ENCODE data around the gene BAZ1B. TPM values are rescaled to one million over a fixed set of nuclear protein-coding genes. Genes with fewer than 3 reads are reported as not detected.
"Not testable (repeated sequence)": the region's sequence is repeated elsewhere in the genome, so short reads cannot be mapped to it uniquely, and the experiment has no call there.

BAZ1B gene
- total and polyA plus RNA-seq, 9 donors = 33.4 to 89.7 (median 58.7) TPM

DNA sequence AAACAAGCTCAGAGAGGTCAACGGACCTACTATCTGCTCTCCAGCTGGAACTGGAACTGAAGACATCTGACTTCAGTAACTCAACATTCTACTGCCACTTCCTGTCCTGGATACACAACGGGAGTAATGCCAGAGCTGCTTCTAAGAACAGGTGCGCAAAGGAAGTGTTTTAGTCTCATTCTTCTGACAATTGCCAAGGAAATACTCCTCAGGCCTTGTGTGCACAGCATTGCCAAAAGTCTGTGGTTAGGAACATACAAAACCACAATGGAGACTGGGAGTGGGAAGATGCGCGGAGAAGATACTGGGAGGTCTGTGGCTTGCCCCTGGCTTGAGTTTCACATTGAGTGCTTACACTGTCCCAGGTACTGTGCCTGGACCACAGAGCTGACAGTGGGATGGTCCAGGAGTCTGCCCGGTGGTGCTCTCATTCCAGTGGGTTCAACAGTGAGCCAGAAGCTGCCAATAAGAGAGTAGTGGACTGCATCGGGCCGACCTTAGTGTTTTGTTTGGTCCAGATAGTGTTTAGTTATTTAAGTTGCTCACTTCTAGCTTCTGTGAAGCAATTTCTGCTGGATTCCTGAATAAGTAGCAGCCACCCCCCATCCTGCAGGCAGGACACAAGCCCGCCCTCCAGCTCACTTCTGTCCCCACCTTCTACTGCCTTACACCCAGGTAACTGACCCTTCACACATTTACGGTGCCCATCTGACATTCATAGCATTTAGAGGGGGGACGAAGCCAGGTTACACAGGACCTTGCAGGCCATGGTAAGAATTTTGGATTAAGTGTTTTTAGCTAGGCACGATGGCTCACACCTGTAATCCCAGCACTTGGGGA lies 46.0 kb upstream of the BAZ1B start:
- H3K27ac ChIP-seq = no peak overlapping the region

DNA sequence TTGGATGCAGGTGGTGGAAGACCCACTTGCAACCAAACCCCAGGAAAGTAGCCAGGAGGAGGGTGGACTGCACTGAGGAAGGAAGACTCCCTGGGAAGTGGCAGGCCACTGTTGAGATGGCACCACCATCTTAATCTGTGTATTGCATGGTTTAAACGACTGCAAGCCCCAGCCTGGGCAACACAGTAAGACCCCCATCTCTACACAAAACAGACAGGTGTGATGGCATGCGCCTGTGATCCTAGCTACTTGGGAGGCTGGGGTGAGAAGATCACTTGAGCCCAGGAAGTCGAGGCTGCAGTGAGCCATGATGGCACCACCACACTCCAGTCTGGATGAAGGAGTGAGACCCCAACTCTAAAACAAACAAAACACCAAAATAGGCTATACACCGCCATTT lies 45.0 kb upstream of the BAZ1B start:
- no peaks in the 10 kb centered on the region for H3K27me3 ChIP-seq
- no peak overlapping the region for H3K4me3 ChIP-seq
- intact Hi-C loops (cut with DNase I) = no loop called here
- H3K36me3 ChIP-seq = no peaks in the 10 kb centered on the region
- no peaks in the 10 kb centered on the region for H3K4me1 ChIP-seq (ENCODE audit: insufficient read depth)
- TF ChIP-seq, protein P1, sequence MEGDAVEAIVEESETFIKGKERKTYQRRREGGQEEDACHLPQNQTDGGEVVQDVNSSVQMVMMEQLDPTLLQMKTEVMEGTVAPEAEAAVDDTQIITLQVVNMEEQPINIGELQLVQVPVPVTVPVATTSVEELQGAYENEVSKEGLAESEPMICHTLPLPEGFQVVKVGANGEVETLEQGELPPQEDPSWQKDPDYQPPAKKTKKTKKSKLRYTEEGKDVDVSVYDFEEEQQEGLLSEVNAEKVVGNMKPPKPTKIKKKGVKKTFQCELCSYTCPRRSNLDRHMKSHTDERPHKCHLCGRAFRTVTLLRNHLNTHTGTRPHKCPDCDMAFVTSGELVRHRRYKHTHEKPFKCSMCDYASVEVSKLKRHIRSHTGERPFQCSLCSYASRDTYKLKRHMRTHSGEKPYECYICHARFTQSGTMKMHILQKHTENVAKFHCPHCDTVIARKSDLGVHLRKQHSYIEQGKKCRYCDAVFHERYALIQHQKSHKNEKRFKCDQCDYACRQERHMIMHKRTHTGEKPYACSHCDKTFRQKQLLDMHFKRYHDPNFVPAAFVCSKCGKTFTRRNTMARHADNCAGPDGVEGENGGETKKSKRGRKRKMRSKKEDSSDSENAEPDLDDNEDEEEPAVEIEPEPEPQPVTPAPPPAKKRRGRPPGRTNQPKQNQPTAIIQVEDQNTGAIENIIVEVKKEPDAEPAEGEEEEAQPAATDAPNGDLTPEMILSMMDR (IDR thresholded peaks at IDR 0.05) = no peak
- no peak for TF ChIP-seq POLR2A (IDR thresholded peaks at IDR 0.05)
- no peak for TF ChIP-seq EP300 (IDR thresholded peaks at IDR 0.05)
- H3K27ac ChIP-seq = no peak overlapping the region
- no peaks in the 10 kb centered on the region for H3K9me3 ChIP-seq
- DNase-seq = peak in 1 of 5 donors; percentile 21
- 80 to 89% (median 81%) methylated on average over 4 of the region's 4 CpGs for WGBS, 3 donors

More for the DNA sequence above, 46.0 kb upstream of the BAZ1B start:
- peak in 1 of 5 donors; percentile 18 for DNase-seq
- intact Hi-C loops (cut with DNase I) = no loop called here
- H3K36me3 ChIP-seq = no peaks in the 10 kb centered on the region
- no peak overlapping the region for H3K4me3 ChIP-seq
- no peaks in the 10 kb centered on the region for H3K4me1 ChIP-seq (ENCODE audit: insufficient read depth)
- WGBS, 3 donors = 42 to 63% (median 49%) methylated on average over 12 of the region's 12 CpGs
- H3K9me3 ChIP-seq = no peaks in the 10 kb centered on the region
- TF ChIP-seq POLR2A (IDR thresholded peaks at IDR 0.05) = no peak
- TF ChIP-seq EP300 (IDR thresholded peaks at IDR 0.05) = no peak
- TF ChIP-seq, protein P1 (IDR thresholded peaks at IDR 0.05) = no peak
- no peaks in the 10 kb centered on the region for H3K27me3 ChIP-seq

DNA sequence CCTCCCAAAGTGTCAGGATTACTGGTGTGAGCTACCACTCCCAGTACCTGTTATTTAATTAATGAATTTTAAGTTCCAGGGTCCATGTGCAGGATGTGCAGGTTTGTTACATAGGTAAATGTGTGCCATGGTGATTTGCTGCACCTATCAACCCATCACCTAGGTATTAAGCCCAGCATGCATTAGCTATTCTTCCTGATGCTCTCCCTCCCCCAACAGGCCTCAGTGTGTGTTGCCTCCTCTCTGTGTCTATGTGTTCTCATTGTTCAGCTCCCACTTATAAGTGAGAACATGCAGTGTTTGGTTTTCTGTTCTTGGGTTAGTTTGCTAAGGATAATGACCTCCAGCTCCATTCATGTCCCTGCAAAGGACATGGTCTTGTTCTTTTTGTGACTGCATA lies 44.3 kb upstream of the BAZ1B start:
- H3K9me3 ChIP-seq; H3K4me3 ChIP-seq; DNase-seq; H3K36me3 ChIP-seq; intact Hi-C loops (cut with DNase I); H3K4me1 ChIP-seq (ENCODE audit: insufficient read depth); H3K27me3 ChIP-seq: not testable (repeated sequence)
- H3K27ac ChIP-seq = peak overlapping the region in 1 of 2 donors; percentile 5

DNA sequence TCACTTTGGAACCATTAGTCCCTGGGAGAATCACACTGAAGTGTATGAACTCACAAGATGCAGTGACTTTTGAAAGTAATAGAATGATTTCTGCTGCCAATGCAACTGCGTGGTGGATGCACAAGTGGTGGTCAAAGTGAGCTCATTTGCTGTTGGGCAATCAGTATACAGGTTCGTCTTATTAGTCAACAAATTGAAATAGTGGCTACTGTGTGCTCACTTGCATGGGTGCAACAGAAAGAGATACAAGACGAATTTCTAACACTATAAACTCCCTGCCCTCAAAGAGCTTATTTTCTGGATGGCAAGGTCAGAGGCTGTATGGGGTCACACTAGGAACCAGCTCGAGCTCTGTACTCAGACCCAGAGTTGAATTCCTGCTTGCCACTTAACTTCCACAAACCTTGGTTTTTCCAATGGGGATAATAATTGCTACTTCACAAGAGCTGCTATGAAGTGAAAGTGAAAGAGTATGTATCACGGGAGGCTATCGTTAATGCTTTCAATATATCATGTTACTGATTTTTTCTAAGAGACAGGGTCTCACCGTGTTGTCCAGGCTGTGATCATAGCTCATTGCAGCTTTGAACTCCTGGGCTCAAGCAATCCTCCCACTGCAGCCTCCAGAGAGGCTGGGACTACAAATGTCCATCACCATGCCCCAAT lies 43.7 kb upstream of the BAZ1B start:
- 20 to 36% (median 33%) methylated on average over 7 of the region's 7 CpGs for WGBS, 3 donors
- H3K36me3 ChIP-seq = no peaks in the 10 kb centered on the region
- H3K27ac ChIP-seq = peak overlapping the region in 1 of 2 donors; percentile 5
- H3K9me3 ChIP-seq = no peaks in the 10 kb centered on the region
- H3K4me1 ChIP-seq (ENCODE audit: insufficient read depth) = no peaks in the 10 kb centered on the region
- no peak for DNase-seq
- no peak for TF ChIP-seq POLR2A (IDR thresholded peaks at IDR 0.05)
- TF ChIP-seq, protein P1 (IDR thresholded peaks at IDR 0.05) = no peak
- intact Hi-C loops (cut with DNase I) = no loop called here
- no peaks in the 10 kb centered on the region for H3K27me3 ChIP-seq
- H3K4me3 ChIP-seq = no peak overlapping the region

Data from ovary (tissue), 9 donors.